GM12864 (cell line): ENCODE results near the gene ZNF648.

ENCODE experiments used
- DNase-seq: peaks from one replicate; pipeline ENCODE4 v3.0.0-alpha.2; 2011; ENCODE audit warnings: low read depth
- H3K4me3 ChIP-seq: 2 replicates; pipeline ENCODE4 v1.5.1; 2011; ENCODE audit warnings: mild to moderate bottlenecking, low read depth, low read length, control low read depth
- CTCF ChIP-seq: IDR thresholded peaks from 2 replicates; pipeline ENCODE4 v1.5.1; 2011; ENCODE audit warnings: low read depth, mild to moderate bottlenecking, moderate library complexity, low read length, control low read depth, inconsistent platforms; ENCODE audit errors: missing control alignments

ZNF648 gene

GRCh38 chr1:182061594-182061993 is at the start of gene ZNF648:
Gene ZNF648, minus strand, starts transcription at chr1:182061712. Its CDS starts 3,702 bp downstream, at chr1:182058010.
- no peak for DNase-seq
- TF ChIP-seq CTCF: no peak
- H3K4me3 ChIP-seq: no peak within 1 kb of the TSS

- DNase-seq: no peak
- peak; percentile 4 for TF ChIP-seq CTCF
Observed at GRCh38 chr1:182110635-182111034, 49.1 kb upstream of the ZNF648 start.

GRCh38 chr1:182109771-182110170 is 48.3 kb upstream of the ZNF648 start:
- H3K4me3 ChIP-seq: no peak overlapping the region
- TF ChIP-seq CTCF: no peak
- no peak for DNase-seq

More at GRCh38 chr1:182110635-182111034, 49.1 kb upstream of the ZNF648 start:
- no peak overlapping the region for H3K4me3 ChIP-seq

- no peak for TF ChIP-seq CTCF
- no peak for DNase-seq
- H3K4me3 ChIP-seq: no peak overlapping the region
Observed at GRCh38 chr1:182107209-182107608, 45.7 kb upstream of the ZNF648 start.

GRCh38 chr1:182102043-182102416 is 40.5 kb upstream of the ZNF648 start:
- DNase-seq: no peak
- no peak overlapping the region for H3K4me3 ChIP-seq
- TF ChIP-seq CTCF: no peak

GRCh38 chr1:182101415-182102042 is 40.0 kb upstream of the ZNF648 start:
- no peak for DNase-seq
- no peak overlapping the region for H3K4me3 ChIP-seq
- no peak for TF ChIP-seq CTCF

- H3K4me3 ChIP-seq: no peak overlapping the region
- no peak for TF ChIP-seq CTCF
- no peak for DNase-seq
Observed at GRCh38 chr1:182098301-182098700, 36.8 kb upstream of the ZNF648 start.
